Stimulated activated CD8-positive, alpha-beta memory T cell treated with anti-CD3 and anti-CD28 coated beads, Interleukin-2, amount 100 ng/mL, for 1 hour (primary cell): ENCODE measurements around the gene PACSIN1.

Source experiments
- DNase-seq, 2 donors: peaks; one replicate each; pipeline ENCODE4 v3.0.0-alpha.2; 2020; ENCODE audit warnings: low read depth in 2 of 2

The PACSIN1 gene

DNA sequence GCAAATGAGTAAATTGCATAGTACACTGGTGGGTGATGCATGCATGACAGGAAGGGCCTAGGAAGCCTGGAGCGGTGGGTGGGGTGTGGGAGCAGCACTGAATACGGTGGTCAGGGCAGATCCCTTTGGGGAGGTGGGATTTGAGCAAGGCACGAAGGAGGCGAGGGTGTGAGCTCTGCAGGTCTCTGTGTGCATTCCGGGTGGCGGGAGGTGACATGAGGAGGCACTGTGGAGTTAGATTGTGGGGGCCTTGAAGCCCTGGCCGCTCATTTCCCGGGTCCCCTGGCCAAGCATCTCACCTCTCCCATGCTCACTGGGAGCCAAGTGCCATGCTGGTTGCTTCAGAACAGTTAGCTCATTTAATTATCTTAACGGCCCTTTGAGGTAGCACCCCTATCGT lies 96.5 kb downstream of the PACSIN1 start:
- DNase-seq = no peak

GRCh38 chr6:34562861-34563512 lies 97.1 kb downstream of the PACSIN1 start:
- no peak for DNase-seq

DNA sequence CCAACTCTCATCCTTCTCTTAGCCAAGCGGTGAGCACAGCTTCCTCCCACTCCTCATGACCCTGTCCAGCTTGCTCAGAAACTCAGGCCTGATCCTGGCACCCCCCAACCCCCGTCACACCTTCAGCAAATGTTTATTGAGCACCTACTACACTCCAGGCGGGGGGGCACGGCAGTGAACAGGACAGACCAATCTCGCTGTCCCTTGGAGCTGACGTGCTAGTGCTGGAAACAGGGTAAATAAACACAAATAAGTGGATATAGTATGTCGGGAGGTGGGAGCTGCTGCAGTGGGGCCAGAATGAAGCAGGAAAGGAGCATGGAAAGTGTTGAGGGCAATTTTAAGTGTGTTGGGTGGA lies 97.6 kb downstream of the PACSIN1 start:
- no peak for DNase-seq

GRCh38 chr6:34564181-34564580 lies 98.3 kb downstream of the PACSIN1 start:
- no peak for DNase-seq

- DNase-seq = no peak
Measured at GRCh38 chr6:34565722-34566137, 99.9 kb downstream of the PACSIN1 start.

GRCh38 chr6:34566830-34567546 lies 101.1 kb downstream of the PACSIN1 start:
- DNase-seq = no peak

DNA sequence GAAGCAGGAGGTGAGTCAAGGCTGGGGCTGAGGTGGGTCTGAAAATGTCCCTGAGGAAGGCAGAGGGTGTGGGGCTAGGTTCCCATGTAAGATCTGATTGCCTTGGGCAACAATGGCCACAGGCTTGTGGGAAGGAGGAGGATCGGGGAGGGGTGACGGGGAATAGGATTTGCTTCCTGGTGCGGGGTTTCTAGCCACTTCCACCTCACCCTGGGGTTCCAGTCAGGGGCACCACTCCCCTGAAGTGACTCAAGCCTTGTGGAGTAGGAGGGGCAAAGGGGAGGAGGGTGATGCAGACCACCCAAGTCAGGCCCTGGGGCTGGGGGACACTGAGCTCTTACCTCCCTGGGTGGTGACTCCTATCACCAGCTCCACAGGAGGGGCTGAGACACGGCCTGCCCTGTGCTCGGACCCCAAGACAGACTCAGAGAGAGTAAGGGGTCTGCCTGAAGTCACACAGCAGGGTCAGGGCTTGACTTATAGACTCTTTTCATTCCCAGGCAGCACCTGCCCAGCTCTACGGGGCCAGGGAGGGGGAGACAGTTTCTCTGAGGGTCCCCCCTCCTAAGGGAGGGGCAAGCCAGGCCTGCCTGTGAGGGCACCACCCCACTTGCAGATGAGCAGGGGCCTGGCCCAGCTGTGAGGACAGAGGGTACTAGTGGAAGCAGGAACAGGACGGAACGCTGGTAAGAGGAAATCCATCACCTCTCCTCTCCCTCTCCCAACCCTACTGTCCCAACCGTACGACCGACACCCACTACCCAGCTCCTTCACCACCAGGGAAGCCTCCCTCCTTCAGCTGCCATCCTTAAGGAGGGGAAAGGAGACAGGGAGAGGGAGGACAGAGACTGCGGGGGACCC lies 102.7 kb downstream of the PACSIN1 start:
- DNase-seq = no peak

GRCh38 chr6:34569361-34569973 lies 103.6 kb downstream of the PACSIN1 start:
- DNase-seq = no peak

DNA sequence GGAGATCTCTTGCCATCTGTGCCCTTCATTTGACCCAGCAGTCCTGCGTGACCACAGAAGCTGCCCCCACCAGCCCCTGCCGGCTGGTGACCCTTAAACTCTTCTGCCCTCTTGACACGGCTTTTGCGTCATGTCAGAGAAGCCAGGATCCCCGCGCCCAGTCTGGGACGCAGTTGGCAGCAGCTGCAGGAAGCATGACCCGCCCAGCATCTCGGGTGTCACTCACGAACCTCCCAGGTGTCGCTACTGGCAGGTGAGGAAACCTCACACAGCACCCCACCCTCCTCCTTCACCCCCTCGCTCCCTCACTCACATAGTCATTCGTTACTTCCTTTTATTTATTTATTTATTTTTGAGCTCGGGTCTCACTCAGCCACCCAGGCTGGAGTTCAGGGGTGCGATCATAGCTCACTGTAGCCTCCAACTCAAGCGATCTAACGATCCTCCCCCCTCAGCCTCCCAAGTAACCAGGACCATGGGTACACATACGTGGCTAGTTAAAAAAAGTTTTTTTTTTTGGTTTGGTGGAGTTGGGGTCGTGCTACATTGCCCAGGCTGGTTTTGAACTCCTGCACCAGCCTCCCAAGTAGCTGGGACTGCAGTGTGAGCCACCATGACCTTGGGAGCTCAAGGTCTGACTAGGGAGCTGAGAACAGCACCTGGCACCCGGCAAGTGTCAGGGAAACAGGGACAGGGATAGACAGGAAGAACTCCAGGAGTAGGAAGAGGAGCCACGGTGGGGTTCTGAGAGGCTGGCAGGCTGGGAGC lies 104.4 kb downstream of the PACSIN1 start:
- no peak for DNase-seq

DNA sequence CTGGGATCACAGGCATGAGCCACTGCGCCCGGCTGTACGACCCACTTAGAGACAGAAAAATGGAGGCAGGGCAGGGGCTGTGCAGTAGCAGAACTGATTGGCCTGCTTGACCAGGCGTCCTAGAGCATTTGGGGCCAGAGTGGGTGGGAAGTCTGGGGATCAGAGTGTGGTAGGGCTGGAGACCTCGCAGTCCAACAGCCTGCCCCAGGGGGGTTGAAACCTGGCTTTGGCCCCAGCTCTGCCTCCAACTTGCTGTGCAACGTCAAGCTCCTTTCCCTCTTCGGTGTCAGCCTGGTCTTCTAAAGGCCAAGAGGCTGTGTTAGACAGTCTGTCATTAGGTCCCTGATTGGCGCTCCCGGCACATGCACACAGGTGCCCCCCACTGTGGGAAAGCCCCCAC lies 105.5 kb downstream of the PACSIN1 start:
- no peak for DNase-seq

GRCh38 chr6:34572021-34572420 lies 106.1 kb downstream of the PACSIN1 start:
- no peak for DNase-seq

DNA sequence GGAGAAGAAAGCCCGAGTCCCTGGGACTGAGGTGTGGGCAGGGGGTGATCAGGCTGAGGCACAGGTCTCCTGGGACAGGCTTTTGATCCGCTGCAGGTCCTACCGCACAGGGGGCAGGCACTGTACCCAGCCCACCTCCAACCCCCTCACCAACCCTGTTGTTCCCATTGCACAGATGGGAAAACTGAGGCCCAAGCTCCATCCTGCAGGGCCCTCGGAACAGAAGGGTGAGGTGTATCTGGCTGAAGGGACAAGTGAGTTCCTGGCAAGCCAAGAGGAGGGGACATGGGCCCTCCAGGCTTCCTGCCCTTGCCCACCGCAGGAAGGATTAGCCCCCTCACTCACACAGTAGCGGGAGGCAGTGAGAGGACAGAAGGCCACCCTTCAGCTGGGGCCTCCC lies 106.7 kb downstream of the PACSIN1 start:
- DNase-seq = no peak

DNA sequence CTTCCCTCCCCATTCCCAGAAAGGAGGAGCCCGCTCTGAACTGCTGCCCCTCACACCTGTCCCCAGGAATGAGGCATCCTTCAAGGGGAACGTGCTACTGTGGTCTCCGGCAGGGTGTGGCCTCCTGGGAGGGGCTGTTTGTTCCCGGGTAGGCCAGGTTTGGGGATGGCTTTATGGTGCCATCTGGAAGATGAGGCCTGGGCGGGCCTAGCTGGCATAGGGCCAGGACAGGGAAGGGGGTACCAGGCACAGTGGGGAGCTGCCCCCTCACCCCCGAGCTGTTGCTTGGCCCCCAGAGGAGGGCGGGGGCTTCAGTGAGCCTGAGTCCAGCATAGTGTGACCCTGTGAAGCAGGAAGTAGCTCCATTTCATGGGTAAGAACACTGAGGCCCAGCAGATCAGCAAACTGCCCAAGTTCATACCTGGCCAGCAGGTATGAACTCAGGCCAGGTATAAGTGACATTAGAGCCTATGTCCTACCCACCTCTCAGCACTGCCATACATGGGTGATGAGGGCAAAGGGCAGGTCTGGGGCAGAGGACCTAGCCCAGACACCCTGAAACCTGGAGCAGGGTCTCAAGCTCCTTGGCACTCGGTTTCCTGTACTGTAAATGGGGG lies 107.8 kb downstream of the PACSIN1 start:
- DNase-seq = no peak

DNA sequence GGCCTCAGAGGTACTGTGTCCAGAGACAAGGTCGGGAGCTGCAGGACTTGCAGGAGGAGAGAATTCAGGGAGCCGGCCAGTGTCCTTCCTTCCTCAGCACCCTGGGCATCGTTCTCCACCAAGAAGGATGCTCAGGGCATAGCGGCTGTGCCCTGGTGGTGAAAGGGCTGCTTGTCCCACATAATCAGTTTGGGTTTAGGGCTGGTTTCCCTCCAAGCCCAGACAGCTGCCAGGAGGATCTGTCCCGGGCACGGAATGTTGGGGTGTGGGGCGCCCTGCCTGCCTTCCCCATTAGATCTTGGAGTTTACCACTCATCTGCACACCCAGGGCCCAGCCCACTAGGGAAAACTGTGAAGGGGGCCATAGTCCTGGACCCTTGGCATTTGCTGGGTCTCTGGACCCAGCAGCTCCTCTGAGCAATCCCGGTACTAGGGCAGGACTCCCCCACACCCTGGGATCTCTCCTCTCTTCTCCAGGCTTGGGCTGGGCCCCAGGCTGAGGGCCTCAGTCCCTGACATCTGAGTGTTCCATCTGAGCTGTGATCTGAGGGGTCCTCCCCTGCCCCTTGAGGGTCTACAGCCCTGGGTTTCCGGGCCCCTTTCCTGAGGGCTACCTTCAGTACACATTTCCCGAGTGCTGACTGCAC lies 108.9 kb downstream of the PACSIN1 start:
- DNase-seq = no peak

DNA sequence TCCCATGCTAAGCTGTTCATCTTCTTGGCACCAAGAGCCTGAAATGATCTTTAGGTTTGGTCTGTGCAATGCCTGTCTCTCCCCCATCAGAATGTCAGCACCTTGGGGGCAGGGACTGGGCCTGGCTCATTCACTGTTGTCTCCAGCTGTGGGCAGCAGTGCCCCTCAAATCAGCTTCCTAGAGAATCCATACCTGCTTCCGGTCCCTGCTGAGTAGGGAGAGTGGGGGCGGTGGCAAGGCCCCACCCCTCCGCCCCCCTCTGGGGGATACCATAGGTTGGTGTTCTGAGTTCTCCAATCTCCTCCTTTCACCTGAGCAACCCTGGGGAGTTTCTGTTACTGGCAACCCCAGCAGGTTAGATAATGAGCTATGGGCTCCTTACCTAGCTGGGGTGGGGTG lies 109.5 kb downstream of the PACSIN1 start:
- no peak for DNase-seq

DNA sequence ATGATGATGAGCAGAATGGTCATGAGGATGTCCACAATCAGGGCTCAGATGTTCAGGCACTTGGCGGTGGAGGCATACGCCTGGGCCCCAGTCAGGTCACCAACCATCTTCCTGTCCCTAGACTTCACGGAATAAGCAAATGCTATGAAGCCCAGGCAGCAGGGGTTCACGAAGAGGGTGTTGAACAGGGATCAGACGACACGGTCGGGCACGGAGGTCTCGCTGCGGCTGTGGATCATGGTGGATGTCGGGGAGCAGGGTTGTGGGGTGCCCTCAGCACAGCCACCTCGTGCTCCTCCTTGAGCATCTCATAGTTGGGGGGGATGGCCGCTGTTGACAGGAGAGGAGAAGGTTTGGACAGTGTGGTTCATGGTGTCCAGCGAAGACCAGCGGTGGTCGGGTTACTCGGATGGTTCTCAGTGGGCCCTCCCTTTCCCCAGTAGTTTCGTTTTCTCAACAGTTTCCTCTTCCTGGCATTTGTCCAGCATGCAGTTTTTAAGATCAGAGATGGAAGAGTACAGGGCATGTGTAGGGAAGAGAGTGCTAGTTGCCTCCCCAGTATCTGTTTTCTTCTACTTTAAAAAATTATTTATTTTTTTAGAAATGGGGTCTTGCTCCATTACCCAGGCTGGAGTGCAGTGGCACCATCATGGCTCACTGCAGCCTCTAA lies 110.5 kb downstream of the PACSIN1 start:
- DNase-seq = no peak

DNA sequence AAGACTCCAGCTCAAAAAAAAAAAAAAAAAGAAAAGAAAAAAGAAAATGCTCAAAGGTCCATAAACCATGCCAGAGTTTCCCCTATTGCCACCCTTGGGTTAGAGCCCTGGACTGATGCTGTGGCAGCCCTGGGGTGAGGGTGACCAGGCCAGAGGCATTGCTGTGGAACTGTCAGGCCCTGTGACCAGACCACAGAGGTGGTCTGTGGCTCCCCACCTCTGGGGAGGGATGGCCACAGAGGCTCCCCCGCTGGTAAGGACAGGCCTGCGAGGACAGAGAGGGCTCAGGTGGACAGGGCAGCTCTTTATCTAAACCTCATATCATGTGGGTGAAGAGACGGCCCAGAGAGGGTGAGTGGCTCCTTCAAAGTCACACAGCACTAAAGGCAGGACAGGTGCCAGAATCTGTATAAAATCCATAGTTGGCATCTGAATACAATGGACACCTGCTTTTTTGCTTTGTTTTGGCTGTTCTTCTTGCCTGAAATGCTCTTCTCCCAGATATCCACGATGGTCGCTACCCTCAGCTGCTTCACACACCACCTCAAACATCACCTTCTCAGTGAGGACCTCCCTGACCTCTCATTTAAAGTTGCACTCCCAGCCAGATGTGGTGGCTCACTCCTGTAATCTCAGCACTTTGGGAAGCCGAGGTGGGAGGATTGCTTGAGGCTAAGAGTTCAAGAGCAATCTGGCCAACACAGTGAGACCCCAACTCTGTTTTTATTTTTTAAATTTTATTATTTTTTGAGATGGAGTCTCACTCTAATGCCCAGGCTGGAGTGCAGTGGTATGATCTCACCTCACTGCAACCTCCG lies 112.8 kb downstream of the PACSIN1 start:
- no peak for DNase-seq

- no peak for DNase-seq
Measured at GRCh38 chr6:34580707-34581560, 115.1 kb downstream of the PACSIN1 start.
